ENCODE results near the gene AARSD1. TPM values are rescaled to one million over a fixed set of nuclear protein-coding genes. Genes with fewer than 3 reads are reported as not detected.

The AARSD1 gene
- total RNA-seq, 1 donor from 2014 or later: 3.8 TPM

DNA sequence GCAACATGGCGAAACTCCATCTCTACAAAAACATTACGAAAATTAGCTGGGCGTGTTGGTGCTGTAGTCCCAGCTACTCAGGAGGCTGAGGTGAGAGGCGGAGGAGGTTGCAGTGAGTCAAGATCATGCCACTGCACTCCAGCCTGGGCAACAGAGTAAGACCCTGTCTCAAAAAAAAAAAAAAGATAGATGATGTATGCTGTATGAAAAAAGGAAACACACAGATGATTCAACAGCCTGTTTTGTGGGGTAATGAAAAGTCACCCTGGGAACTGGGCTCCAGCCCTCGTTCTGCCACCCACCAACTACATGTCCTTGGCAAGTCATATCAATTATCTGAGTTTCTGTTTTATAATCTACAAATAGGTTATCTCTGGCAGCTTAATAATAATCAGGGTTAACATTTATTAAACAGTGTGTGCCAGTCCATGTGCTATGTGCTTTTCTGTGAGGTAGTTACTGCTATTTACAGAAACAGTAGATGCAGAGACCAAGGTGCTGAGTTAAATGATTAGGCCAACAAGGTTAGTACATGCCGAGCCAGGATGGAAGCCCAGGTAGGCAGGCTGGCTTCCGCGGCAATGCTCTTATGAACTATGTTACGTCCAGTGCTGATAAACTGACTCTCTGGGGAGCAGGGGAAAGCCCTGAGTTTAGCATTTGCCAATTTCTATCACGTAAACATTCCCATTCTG, 62.6 kb downstream of the AARSD1 start:
- DNase-seq (ENCODE audit: low spot score in 2 of 2): no peak
- TF ChIP-seq, protein P1, sequence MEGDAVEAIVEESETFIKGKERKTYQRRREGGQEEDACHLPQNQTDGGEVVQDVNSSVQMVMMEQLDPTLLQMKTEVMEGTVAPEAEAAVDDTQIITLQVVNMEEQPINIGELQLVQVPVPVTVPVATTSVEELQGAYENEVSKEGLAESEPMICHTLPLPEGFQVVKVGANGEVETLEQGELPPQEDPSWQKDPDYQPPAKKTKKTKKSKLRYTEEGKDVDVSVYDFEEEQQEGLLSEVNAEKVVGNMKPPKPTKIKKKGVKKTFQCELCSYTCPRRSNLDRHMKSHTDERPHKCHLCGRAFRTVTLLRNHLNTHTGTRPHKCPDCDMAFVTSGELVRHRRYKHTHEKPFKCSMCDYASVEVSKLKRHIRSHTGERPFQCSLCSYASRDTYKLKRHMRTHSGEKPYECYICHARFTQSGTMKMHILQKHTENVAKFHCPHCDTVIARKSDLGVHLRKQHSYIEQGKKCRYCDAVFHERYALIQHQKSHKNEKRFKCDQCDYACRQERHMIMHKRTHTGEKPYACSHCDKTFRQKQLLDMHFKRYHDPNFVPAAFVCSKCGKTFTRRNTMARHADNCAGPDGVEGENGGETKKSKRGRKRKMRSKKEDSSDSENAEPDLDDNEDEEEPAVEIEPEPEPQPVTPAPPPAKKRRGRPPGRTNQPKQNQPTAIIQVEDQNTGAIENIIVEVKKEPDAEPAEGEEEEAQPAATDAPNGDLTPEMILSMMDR (IDR thresholded peaks at IDR 0.05): no peak
- intact Hi-C loops (cut with DNase I): no loop called here
- Histone ChIP-seq H3K9me3 (no peaks in the 10 kb centered on the region), H3K4me3 (no peak overlapping the region), H3K27ac (no peak overlapping the region), H3K36me3 (no peaks in the 10 kb centered on the region), H3K4me1 (no peaks in the 10 kb centered on the region), H3K27me3 (no peaks in the 10 kb centered on the region)

Other genes starting within 250 kb of the AARSD1 start
- gene EZH1, start 219.4 kb downstream of the AARSD1 start, total RNA-seq: 169 TPM
- gene RAMP2, start 203.2 kb downstream of the AARSD1 start, total RNA-seq: 80.5 TPM
- gene VPS25, start 191.0 kb downstream of the AARSD1 start, total RNA-seq: 40.9 TPM
- not detected for gene WNK4, start 183.8 kb downstream of the AARSD1 start, total RNA-seq
- 9.8 TPM for gene COA3, start 165.8 kb downstream of the AARSD1 start, total RNA-seq
- gene CNTD1, start 165.6 kb downstream of the AARSD1 start, total RNA-seq: not detected
- 66.1 TPM for gene BECN1, start 140.2 kb downstream of the AARSD1 start, total RNA-seq
- 29.7 TPM for gene PSME3, start 131.1 kb downstream of the AARSD1 start, total RNA-seq
- not detected for gene AOC2, start 119.9 kb downstream of the AARSD1 start, total RNA-seq
- gene AOC3, start 113.3 kb downstream of the AARSD1 start, total RNA-seq: 128 TPM
- not detected for gene G6PC1, start 63.7 kb downstream of the AARSD1 start, total RNA-seq
- not detected for gene PTGES3L, start 15.6 kb upstream of the AARSD1 start, total RNA-seq
- gene RUNDC1, start 16.1 kb upstream of the AARSD1 start, total RNA-seq: 10.2 TPM
- gene RPL27, start 34.0 kb upstream of the AARSD1 start, total RNA-seq: 417 TPM
- gene IFI35, start 42.3 kb upstream of the AARSD1 start, total RNA-seq: 45.2 TPM
- 296 TPM for gene VAT1, start 57.9 kb upstream of the AARSD1 start, total RNA-seq
- gene RND2, start 60.8 kb upstream of the AARSD1 start, total RNA-seq: 7.3 TPM
- 0.85 TPM for gene BRCA1, start 160.9 kb upstream of the AARSD1 start, total RNA-seq
- 45.6 TPM for gene NBR1, start 206.8 kb upstream of the AARSD1 start, total RNA-seq
- 18.5 TPM for gene TMEM106A, start 247.4 kb upstream of the AARSD1 start, total RNA-seq

All from ascending aorta (tissue), 2 donors.